ENCODE results near the gene AADACL4. TPM values are rescaled to one million over a fixed set of nuclear protein-coding genes. Genes with fewer than 3 reads are reported as not detected.
"Not testable (repeated sequence)": the region's sequence is repeated elsewhere in the genome, so short reads cannot be mapped to it uniquely, and the experiment has no call there.

AADACL4 gene
- total and polyA plus RNA-seq, 2 experiments from 2014 or later, result 0.20 TPM; not detected in 1

- H3K36me3 ChIP-seq (replicated peaks; ENCODE audit: insufficient read depth, low read depth), result no peaks in the 10 kb centered on the region
- TF ChIP-seq, protein P1, sequence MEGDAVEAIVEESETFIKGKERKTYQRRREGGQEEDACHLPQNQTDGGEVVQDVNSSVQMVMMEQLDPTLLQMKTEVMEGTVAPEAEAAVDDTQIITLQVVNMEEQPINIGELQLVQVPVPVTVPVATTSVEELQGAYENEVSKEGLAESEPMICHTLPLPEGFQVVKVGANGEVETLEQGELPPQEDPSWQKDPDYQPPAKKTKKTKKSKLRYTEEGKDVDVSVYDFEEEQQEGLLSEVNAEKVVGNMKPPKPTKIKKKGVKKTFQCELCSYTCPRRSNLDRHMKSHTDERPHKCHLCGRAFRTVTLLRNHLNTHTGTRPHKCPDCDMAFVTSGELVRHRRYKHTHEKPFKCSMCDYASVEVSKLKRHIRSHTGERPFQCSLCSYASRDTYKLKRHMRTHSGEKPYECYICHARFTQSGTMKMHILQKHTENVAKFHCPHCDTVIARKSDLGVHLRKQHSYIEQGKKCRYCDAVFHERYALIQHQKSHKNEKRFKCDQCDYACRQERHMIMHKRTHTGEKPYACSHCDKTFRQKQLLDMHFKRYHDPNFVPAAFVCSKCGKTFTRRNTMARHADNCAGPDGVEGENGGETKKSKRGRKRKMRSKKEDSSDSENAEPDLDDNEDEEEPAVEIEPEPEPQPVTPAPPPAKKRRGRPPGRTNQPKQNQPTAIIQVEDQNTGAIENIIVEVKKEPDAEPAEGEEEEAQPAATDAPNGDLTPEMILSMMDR (IDR thresholded peaks at IDR 0.05; ENCODE audit: poor library complexity), result no peak
- TF ChIP-seq EZH2 (IDR thresholded peaks at IDR 0.05; ENCODE audit: borderline replicate concordance), result no peak
- H3K4me2 ChIP-seq, result no peak overlapping the region
- no peak overlapping the region for H3K4me3 ChIP-seq
- no peaks in the 10 kb centered on the region for H3K27me3 ChIP-seq
- no peaks in the 10 kb centered on the region for H3K9me3 ChIP-seq (ENCODE audit: low read depth)
- no peak overlapping the region for H2AFZ ChIP-seq
- H3K27ac ChIP-seq, result no peak overlapping the region
- no peaks in the 10 kb centered on the region for H4K20me1 ChIP-seq (ENCODE audit: insufficient read depth, poor library complexity, severe bottlenecking)
- no peaks in the 10 kb centered on the region for H3K4me1 ChIP-seq (ENCODE audit: insufficient read depth)
- DNase-seq (ENCODE audit: low spot score), result no peak
- H3K9me2 ChIP-seq (replicated peaks; ENCODE audit: insufficient read depth), result no peaks in the 10 kb centered on the region
- no peaks in the 10 kb centered on the region for H3K79me2 ChIP-seq
These were observed 30.5 kb downstream of the AADACL4 start for GRCh38 chr1:12674358-12674757.

GRCh38 chr1:12676122-12676521 lies 32.2 kb downstream of the AADACL4 start:
- DNase-seq (ENCODE audit: low spot score); H3K4me1 ChIP-seq (ENCODE audit: insufficient read depth); H3K36me3 ChIP-seq (replicated peaks; ENCODE audit: insufficient read depth, low read depth); H3K27me3 ChIP-seq; H3K9me3 ChIP-seq (ENCODE audit: low read depth); H3K27ac ChIP-seq; H3K4me3 ChIP-seq; H2AFZ ChIP-seq; H3K79me2 ChIP-seq; H4K20me1 ChIP-seq (ENCODE audit: insufficient read depth, poor library complexity, severe bottlenecking); H3K9me2 ChIP-seq (replicated peaks; ENCODE audit: insufficient read depth); H3K4me2 ChIP-seq: not testable (repeated sequence)
- 91% methylated on average over 4 of the region's 4 CpGs for WGBS (ENCODE audit: low lambda C conversion rate, missing lambda C conversion rate)

DNA sequence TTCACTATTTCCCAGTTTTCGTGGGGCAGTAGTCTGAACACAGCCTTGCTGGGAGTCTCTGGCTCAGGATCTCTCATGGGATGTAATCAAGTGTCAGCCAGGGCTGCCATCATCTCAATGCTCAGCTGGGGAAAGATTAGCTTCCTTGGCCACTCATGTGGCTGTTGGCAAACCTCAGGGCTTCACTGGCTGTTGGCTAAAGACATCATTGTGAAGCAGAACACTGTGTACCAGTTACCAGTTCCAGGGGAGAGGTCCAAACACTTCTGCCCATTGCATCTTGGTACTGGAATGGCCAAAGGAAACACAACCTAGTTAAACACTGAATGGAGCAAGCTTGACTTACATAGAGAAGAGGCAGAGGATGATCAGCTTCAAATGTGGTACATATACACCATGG lies 33.7 kb downstream of the AADACL4 start:
- 85% methylated on average over 1 of the region's 1 CpG for WGBS (ENCODE audit: low lambda C conversion rate, missing lambda C conversion rate)
- Histone ChIP-seq H2AFZ (no peak overlapping the region), H3K27ac (no peak overlapping the region), H3K36me3 (replicated peaks; ENCODE audit: insufficient read depth, low read depth) (no peaks in the 10 kb centered on the region), H3K4me2 (no peak overlapping the region), H3K4me1 (ENCODE audit: insufficient read depth) (no peaks in the 10 kb centered on the region), H3K9me2 (replicated peaks; ENCODE audit: insufficient read depth) (no peaks in the 10 kb centered on the region), H3K4me3 (no peak overlapping the region), H3K9me3 (ENCODE audit: low read depth) (no peaks in the 10 kb centered on the region), H3K27me3 (no peaks in the 10 kb centered on the region), H4K20me1 (ENCODE audit: insufficient read depth, poor library complexity, severe bottlenecking) (no peaks in the 10 kb centered on the region), H3K79me2 (no peaks in the 10 kb centered on the region)
- no peak for TF ChIP-seq EZH2 (IDR thresholded peaks at IDR 0.05; ENCODE audit: borderline replicate concordance)
- TF ChIP-seq EZH2phosphoT487 (IDR thresholded peaks at IDR 0.05; ENCODE audit: low read depth, severe bottlenecking, unreplicated experiment), result no peak
- TF ChIP-seq, protein P1 (IDR thresholded peaks at IDR 0.05; ENCODE audit: poor library complexity), result no peak
- DNase-seq (ENCODE audit: low spot score), result no peak

GRCh38 chr1:12678350-12678749 lies 34.5 kb downstream of the AADACL4 start:
- no peak for DNase-seq (ENCODE audit: low spot score)
- Histone ChIP-seq H3K4me3 (no peak overlapping the region), H3K4me1 (ENCODE audit: insufficient read depth) (no peaks in the 10 kb centered on the region), H3K79me2 (no peaks in the 10 kb centered on the region), H3K36me3 (replicated peaks; ENCODE audit: insufficient read depth, low read depth) (no peaks in the 10 kb centered on the region), H4K20me1 (ENCODE audit: insufficient read depth, poor library complexity, severe bottlenecking) (no peaks in the 10 kb centered on the region), H3K27me3 (no peaks in the 10 kb centered on the region), H3K4me2 (no peak overlapping the region), H3K9me2 (replicated peaks; ENCODE audit: insufficient read depth) (no peaks in the 10 kb centered on the region), H3K9me3 (ENCODE audit: low read depth) (no peaks in the 10 kb centered on the region), H3K27ac (no peak overlapping the region), H2AFZ (no peak overlapping the region)
- TF ChIP-seq, protein P1 (IDR thresholded peaks at IDR 0.05; ENCODE audit: poor library complexity), result no peak
- TF ChIP-seq EZH2phosphoT487 (IDR thresholded peaks at IDR 0.05; ENCODE audit: low read depth, severe bottlenecking, unreplicated experiment) (no peak), EZH2 (IDR thresholded peaks at IDR 0.05; ENCODE audit: borderline replicate concordance) (no peak)
- 67% methylated on average over 2 of the region's 2 CpGs for WGBS (ENCODE audit: low lambda C conversion rate, missing lambda C conversion rate)

All from hepatocyte (in vitro differentiated cells).